SK-N-SH treated with all-trans-retinoic acid at 6 μM for 48 hours (cell line): ENCODE data around the gene PROZ.

Experiments used
- ATAC-seq: fragments of 200-7000 bp; cut with Tn5 transposase; 3 replicates; pipeline ENCODE4 v1.9.1; 2020; ENCODE audit warnings: mild to moderate bottlenecking, moderate library complexity
- ARNTL ChIP-seq: fragments of 450-650 bp; formaldehyde crosslinking; IDR thresholded peaks from 2 replicates; pipeline ENCODE4 v1.5.0; 2020; ENCODE audit warnings: low read depth, mild to moderate bottlenecking, moderate library complexity, borderline replicate concordance
- BACH2 ChIP-seq: fragments of 250-450 bp; sonication (Bioruptor Pico); IDR thresholded peaks from 2 replicates; pipeline ENCODE4 v1.9.0; 2021; ENCODE audit warnings: mild to moderate bottlenecking, borderline replicate concordance
- CSDC2 ChIP-seq: fragments of 250-450 bp; sonication (Bioruptor Pico); IDR thresholded peaks from 2 replicates; pipeline ENCODE4 v1.5.0; 2020; ENCODE audit warnings: mild to moderate bottlenecking, moderate library complexity
- CSRNP3 ChIP-seq: fragments of 250-450 bp; sonication (Bioruptor Pico); IDR thresholded peaks from 2 replicates; pipeline ENCODE4 v1.5.1; 2021; ENCODE audit warnings: mild to moderate bottlenecking, moderate library complexity
- ESRRG ChIP-seq: fragments of 250-450 bp; sonication (Bioruptor Pico); IDR thresholded peaks from 2 replicates; pipeline ENCODE4 v1.6.1; 2021; ENCODE audit warnings: mild to moderate bottlenecking
- GLIS3 ChIP-seq: fragments of 250-450 bp; sonication (Bioruptor Pico); IDR thresholded peaks from 2 replicates; pipeline ENCODE4 v1.5.0; 2020; ENCODE audit warnings: mild to moderate bottlenecking, moderate library complexity
- ISL1 ChIP-seq: fragments of 250-450 bp; sonication (Bioruptor Pico); IDR thresholded peaks from 2 replicates; pipeline ENCODE4 v2.1.2; 2022; ENCODE audit warnings: mild to moderate bottlenecking, moderate library complexity
- OSR1 ChIP-seq: fragments of 250-450 bp; sonication (Bioruptor Pico); IDR thresholded peaks from 2 replicates; pipeline ENCODE4 v1.8.0; 2022; ENCODE audit warnings: moderate library complexity, mild to moderate bottlenecking, inconsistent platforms
- POU6F1 ChIP-seq: fragments of 250-450 bp; sonication (Bioruptor Pico); IDR thresholded peaks from 2 replicates; pipeline ENCODE4 v1.8.0; 2021; ENCODE audit warnings: low read depth, mild to moderate bottlenecking, moderate library complexity, borderline replicate concordance
- PPARA ChIP-seq: fragments of 250-450 bp; sonication (Bioruptor Pico); IDR thresholded peaks from 2 replicates; pipeline ENCODE4 v1.5.0; 2020; ENCODE audit warnings: mild to moderate bottlenecking, borderline replicate concordance
- RARB ChIP-seq: fragments of 250-450 bp; sonication (Bioruptor Pico); IDR thresholded peaks from 2 replicates; pipeline ENCODE4 v1.8.0; 2021; ENCODE audit warnings: mild to moderate bottlenecking, moderate library complexity
- SNAI2 ChIP-seq: fragments of 250-450 bp; sonication (Bioruptor Pico); IDR thresholded peaks from 2 replicates; pipeline ENCODE4 v1.5.0; 2020; ENCODE audit warnings: mild to moderate bottlenecking, moderate library complexity
- TCF4 ChIP-seq: fragments of 250-450 bp; sonication (Bioruptor Pico); IDR thresholded peaks from 2 replicates; pipeline ENCODE4 v1.8.0; 2021; ENCODE audit warnings: mild to moderate bottlenecking, moderate library complexity, borderline replicate concordance
- TOX ChIP-seq: fragments of 250-450 bp; sonication (Bioruptor Pico); IDR thresholded peaks from 2 replicates; pipeline ENCODE4 v1.8.0; 2021; ENCODE audit warnings: mild to moderate bottlenecking, moderate library complexity, borderline replicate concordance
- TSHZ2 ChIP-seq: fragments of 250-450 bp; sonication (Bioruptor Pico); IDR thresholded peaks from 2 replicates; pipeline ENCODE4 v1.5.0; 2020; ENCODE audit warnings: mild to moderate bottlenecking, moderate library complexity
- ZC3H10 ChIP-seq: fragments of 250-450 bp; sonication (Bioruptor Pico); IDR thresholded peaks from 2 replicates; pipeline ENCODE4 v1.5.1; 2021; ENCODE audit warnings: mild to moderate bottlenecking, moderate library complexity
- ZFP3 ChIP-seq: fragments of 250-450 bp; sonication (Bioruptor Pico); IDR thresholded peaks from 2 replicates; pipeline ENCODE4 v1.5.0; 2020; ENCODE audit warnings: mild to moderate bottlenecking, moderate library complexity
- ZNF565 ChIP-seq: fragments of 450-650 bp; formaldehyde crosslinking; conservative IDR thresholded peaks from 2 replicates; pipeline ENCODE4 v1.5.0; 2020; ENCODE audit warnings: low read depth, mild to moderate bottlenecking, moderate library complexity
- ZNF70 ChIP-seq: fragments of 450-650 bp; formaldehyde crosslinking; IDR thresholded peaks from 2 replicates; pipeline ENCODE4 v1.5.0; 2020; ENCODE audit warnings: mild to moderate bottlenecking, moderate library complexity
- ZNF8 ChIP-seq: fragments of 450-650 bp; formaldehyde crosslinking; IDR thresholded peaks from 2 replicates; pipeline ENCODE4 v1.5.0; 2020; ENCODE audit warnings: mild to moderate bottlenecking, moderate library complexity
- TF ChIP-seq, protein P1 (sequence below): fragments of 250-450 bp; sonication (Bioruptor Pico); IDR thresholded peaks from 2 replicates; pipeline ENCODE4 v1.5.1; 2020; ENCODE audit warnings: low read depth, mild to moderate bottlenecking, moderate library complexity

PROZ gene

DNA sequence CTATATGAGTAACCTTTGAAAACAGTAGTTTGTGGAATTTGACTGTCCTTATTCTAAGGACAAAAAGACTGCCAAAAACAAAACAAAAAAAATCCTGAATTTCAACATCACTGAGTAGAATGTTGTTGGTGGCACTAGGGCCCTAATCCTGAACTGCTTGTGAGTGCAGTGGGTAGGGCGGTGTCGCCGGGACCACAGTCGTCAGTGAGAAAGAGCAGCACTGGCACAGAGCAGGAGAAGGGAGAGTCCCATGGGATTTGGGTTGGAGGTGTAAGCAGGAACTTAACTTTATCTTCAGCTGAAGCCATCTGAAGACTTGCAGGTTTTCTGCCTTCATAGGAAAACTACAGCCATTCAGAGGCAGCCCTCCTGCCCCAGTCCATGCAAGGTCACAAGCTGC, 44.5 kb downstream of the PROZ start:
- TF ChIP-seq ZFP3, result no peak
- TF ChIP-seq SNAI2 (CRISPR knock-in tag), result no peak
- no peak for TF ChIP-seq POU6F1 (CRISPR knock-in tag)
- TF ChIP-seq CSDC2 (CRISPR knock-in tag), result no peak
- TF ChIP-seq TSHZ2 (CRISPR knock-in tag), result no peak
- no peak for TF ChIP-seq BACH2
- TF ChIP-seq, protein P1, sequence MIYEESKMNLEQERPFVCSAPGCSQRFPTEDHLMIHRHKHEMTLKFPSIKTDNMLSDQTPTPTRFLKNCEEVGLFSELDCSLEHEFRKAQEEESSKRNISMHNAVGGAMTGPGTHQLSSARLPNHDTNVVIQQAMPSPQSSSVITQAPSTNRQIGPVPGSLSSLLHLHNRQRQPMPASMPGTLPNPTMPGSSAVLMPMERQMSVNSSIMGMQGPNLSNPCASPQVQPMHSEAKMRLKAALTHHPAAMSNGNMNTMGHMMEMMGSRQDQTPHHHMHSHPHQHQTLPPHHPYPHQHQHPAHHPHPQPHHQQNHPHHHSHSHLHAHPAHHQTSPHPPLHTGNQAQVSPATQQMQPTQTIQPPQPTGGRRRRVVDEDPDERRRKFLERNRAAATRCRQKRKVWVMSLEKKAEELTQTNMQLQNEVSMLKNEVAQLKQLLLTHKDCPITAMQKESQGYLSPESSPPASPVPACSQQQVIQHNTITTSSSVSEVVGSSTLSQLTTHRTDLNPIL, result no peak
- no peak for TF ChIP-seq GLIS3 (CRISPR knock-in tag)
- TF ChIP-seq RARB, result no peak
- TF ChIP-seq TCF4 (CRISPR knock-in tag), result no peak
- no peak for TF ChIP-seq CSRNP3
- no peak for TF ChIP-seq ARNTL (CRISPR knock-in tag)
- ATAC-seq, result no peak

- TF ChIP-seq ESRRG (no peak), ZNF70 (no peak), PPARA (CRISPR knock-in tag) (no peak), CSDC2 (CRISPR knock-in tag) (no peak), ARNTL (CRISPR knock-in tag) (no peak), ZNF8 (CRISPR knock-in tag) (no peak), ZC3H10 (CRISPR knock-in tag) (no peak), ZFP3 (no peak), BACH2 (no peak), CSRNP3 (no peak)
- no peak for ATAC-seq
These were observed 45.3 kb downstream of the PROZ start for GRCh38 chr13:113203507-113204377.

DNA sequence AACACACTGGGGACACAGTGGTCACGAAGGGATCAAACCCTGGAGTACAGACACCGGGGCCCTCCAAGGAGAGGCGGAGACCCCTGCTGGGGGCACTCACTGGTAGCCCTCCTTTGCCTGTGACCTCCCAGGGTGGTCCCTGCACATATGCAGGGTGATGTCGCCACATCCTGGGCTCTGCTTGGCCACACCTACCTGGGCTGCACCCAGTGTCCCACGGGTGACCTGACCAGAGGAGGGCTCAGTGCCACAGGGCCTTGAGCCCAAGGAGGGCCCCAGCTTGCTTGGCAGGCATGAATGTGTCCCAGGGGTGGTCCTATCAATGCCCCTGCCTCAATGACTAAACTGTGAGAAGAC, 45.9 kb downstream of the PROZ start:
- TF ChIP-seq ISL1 (CRISPR knock-in tag), result no peak
- no peak for TF ChIP-seq TSHZ2 (CRISPR knock-in tag)
- no peak for TF ChIP-seq CSDC2 (CRISPR knock-in tag)
- TF ChIP-seq SNAI2 (CRISPR knock-in tag), result no peak
- TF ChIP-seq TOX, result no peak
- TF ChIP-seq ZC3H10 (CRISPR knock-in tag), result no peak
- TF ChIP-seq ZNF565 (CRISPR knock-in tag), result no peak
- no peak for TF ChIP-seq ARNTL (CRISPR knock-in tag)
- TF ChIP-seq OSR1 (CRISPR knock-in tag), result no peak
- no peak for ATAC-seq
